ENCODE measurements around the gene UQCRQ. TPM values are rescaled to one million over a fixed set of nuclear protein-coding genes. Genes with fewer than 3 reads are reported as not detected.

UQCRQ gene
- polyA plus RNA-seq, 5 donors: 142 to 224 (median 150) TPM

- DNase-seq: no peak
These were observed 5.7 kb upstream of the UQCRQ start for GRCh38 chr5:132860742-132861141.

- no peak for DNase-seq
These were observed 637 bp upstream of the UQCRQ start for GRCh38 chr5:132865668-132866341.

- no peak for DNase-seq
These were observed 607 bp downstream of the UQCRQ start for GRCh38 chr5:132867046-132867451.

GRCh38 chr5:132868754-132869153 lies 2.3 kb downstream of the UQCRQ start:
- no peak for DNase-seq

GRCh38 chr5:132870801-132871200 lies 4.4 kb downstream of the UQCRQ start:
- no peak for DNase-seq

- DNase-seq: no peak
These were observed 5.2 kb downstream of the UQCRQ start for GRCh38 chr5:132871459-132872284.

- DNase-seq: no peak
These were observed 6.3 kb downstream of the UQCRQ start for GRCh38 chr5:132872788-132873118.

- no peak for DNase-seq
These were observed 6.9 kb downstream of the UQCRQ start, which contains the start of gene LEAP2 for GRCh38 chr5:132873119-132873929. TSS of gene LEAP2 (plus strand) at chr5:132873668. CDS start at chr5:132873695, 27 bp downstream.

- no peak for DNase-seq
These were observed 7.5 kb downstream of the UQCRQ start for GRCh38 chr5:132873930-132874271.

- no peak for DNase-seq
These were observed 9.7 kb downstream of the UQCRQ start for GRCh38 chr5:132876020-132876759.

- DNase-seq: no peak
These were observed 11.0 kb downstream of the UQCRQ start for GRCh38 chr5:132877466-132877865.

- peak in 1 of 2 donors; percentile 11 for DNase-seq
These were observed 11.5 kb downstream of the UQCRQ start for GRCh38 chr5:132877938-132878337.

- peak; percentile 27 to 45 for DNase-seq
These were observed 16.9 kb downstream of the UQCRQ start for GRCh38 chr5:132883261-132883834.

- DNase-seq: no peak
These were observed 18.1 kb downstream of the UQCRQ start for GRCh38 chr5:132884548-132884947.

GRCh38 chr5:132886064-132886823 lies 19.8 kb downstream of the UQCRQ start:
- no peak for DNase-seq

- DNase-seq: no peak
These were observed 20.8 kb downstream of the UQCRQ start for GRCh38 chr5:132887283-132887682.

- DNase-seq: no peak
These were observed 23.1 kb downstream of the UQCRQ start for GRCh38 chr5:132889501-132889900.

GRCh38 chr5:132890817-132891216 lies 24.4 kb downstream of the UQCRQ start:
- DNase-seq: no peak

GRCh38 chr5:132895719-132896305 lies 29.4 kb downstream of the UQCRQ start:
- DNase-seq: no peak

GRCh38 chr5:132896685-132897084 lies 30.2 kb downstream of the UQCRQ start:
- no peak for DNase-seq

Measured in right lung (tissue), 5 donors.